Pons (tissue), 1 donor: Measurements from ENCODE around the gene ADH7.
"Not testable (repeated sequence)": the region's sequence is repeated elsewhere in the genome, so short reads cannot be mapped to it uniquely, and the experiment has no call there.

Experiments used
- DNase-seq: peaks from one replicate; pipeline ENCODE4 v3.0.0-alpha.2; 2016; ENCODE audit warnings: low spot score

Gene ADH7

DNA sequence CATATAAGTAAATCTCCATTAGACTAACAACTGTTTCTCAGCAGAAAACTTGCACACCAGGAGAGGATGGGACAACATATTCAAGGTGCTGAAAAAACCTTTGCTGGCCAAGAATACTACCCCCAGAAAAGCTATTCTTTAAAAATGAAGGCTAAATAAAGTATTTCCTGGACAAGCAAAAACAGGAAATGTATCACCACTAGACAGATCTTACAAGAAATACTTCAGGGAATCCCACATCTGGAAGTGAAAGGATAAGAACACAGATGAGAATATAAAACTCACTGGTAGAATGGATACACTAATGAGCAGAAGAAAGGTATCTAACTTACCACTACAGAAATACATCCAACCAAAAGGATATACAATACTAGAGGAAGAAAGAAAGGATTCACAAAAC lies 55.6 kb downstream of the ADH7 start:
- no peak for DNase-seq

DNA sequence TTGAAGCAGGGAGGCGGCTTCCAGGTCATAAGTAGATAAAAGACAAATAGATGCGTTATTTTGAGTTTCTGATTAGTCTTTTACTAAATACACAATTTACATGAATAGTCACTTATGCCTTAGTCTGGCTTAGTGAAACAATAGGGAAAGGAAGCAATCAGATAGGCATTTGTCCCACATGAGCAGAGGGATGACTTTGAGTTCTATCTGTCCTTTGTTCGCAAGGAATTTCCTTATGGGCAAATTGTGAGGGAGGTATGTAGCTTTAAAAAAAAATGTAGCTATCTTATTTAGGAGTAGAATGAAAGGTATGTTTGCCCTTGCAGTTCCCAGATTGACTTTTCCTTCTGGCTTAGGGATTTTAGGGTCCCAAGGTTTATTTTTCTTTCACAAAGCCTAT lies 56.3 kb downstream of the ADH7 start:
- DNase-seq: no peak

DNA sequence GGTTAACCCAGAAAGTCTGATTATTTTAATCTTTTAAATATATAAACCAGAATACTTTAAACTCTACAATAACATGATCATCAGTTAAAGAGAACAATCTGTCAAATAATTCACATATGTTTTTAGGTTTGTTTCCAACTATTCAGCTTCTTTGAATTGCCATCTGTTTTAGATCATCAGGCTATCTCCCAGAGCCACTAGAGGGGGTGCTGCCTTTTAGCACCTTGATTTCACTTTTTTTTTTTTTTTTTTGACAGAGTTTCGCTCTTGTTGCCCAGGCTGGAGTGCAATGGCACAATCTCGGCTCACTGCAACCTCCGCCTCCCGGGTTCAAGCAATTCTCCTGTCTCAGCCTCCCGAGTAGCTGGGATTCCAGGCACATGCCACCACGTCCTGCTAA lies 57.8 kb downstream of the ADH7 start:
- DNase-seq: not testable (repeated sequence)

DNA sequence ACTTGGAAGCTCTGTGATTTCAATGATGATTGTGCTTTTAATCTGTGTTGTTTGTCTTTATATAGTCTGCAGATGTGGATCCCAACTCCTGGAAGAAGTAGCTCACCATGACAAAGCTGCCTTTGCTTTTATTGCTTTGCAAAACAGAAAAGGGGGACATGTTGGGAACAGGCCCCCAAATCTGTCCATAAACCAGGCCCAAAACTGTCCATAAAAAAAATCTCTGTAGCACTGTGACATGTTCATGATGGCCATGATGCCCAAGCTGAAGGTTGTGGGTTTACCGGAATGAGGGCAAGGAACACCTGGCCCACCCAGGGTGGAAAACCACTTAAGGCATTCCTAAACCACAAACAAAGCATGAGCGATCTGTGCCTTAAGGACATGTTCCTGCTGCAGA lies 62.7 kb downstream of the ADH7 start:
- DNase-seq: not testable (repeated sequence)

DNA sequence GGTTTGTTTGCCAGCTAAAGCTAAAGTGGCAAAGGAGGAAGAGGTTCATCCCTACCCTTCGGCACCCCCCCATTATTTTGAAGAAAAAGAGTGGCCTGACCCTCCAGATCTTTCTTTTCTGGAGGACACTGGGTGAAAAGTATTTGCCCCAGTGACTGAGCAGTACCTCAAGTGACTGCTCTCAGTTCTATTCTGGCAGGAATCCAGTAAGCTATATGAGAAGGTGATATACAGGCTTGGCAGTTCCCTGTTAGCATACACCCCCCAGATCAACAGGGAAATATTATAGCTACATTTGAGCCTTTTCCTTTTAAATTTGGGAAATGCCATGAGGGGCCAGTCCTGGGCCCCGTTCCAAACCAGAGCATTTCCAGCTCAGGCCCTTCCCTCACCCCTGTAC lies 67.3 kb downstream of the ADH7 start:
- not testable (repeated sequence) for DNase-seq

DNA sequence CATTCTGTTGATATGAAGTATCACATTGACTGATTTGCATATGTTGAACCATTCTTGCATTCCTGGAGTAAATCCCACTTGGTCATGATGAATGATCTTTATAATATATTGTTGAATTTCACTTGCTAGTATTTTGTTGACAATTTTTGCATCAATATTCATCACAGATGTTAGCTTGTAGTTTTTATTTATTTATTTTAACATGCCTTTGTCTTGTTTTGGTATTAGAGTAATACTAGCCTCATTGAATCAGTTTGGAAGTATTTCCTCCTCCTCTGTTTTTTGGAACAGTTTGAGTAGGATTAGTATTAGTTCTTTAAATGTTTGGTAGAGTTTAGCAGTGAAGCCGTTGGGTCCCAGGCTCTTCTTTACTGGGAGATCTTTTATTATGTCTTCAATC lies 68.7 kb downstream of the ADH7 start:
- DNase-seq: no peak

DNA sequence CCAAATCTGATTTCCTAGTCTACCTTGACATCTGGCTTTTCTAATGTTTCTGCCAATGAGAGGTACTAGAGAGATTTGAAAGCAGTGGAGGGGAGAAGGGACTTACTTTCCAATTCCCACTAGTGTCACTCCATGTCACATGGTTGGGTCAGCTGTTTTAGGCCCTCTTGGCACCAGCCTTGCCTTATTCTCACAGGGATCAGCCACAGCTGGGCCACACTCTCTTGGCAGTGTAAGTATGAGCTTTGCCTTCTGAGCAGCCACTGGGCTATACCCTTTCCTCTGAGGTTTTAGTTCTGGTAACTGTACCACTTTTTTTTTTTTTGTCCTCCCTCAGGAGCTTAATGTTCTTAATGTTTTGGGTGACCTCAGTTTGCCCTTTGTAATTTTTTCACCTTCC lies 72.4 kb downstream of the ADH7 start:
- DNase-seq: no peak
